CD14-positive monocyte (primary cell): ENCODE data around the gene DGKB. TPM values are rescaled to one million over a fixed set of nuclear protein-coding genes. Genes with fewer than 3 reads are reported as not detected.

ENCODE experiments used
- DNase-seq, 3 donors: peaks; one replicate each; pipeline ENCODE4 v3.0.0-alpha.2; 2011 to 2022
- H2AFZ ChIP-seq: 2 replicates; pipeline ENCODE4 v1.6.0; 2012; ENCODE audit warnings: mild to moderate bottlenecking, low read depth, low read length, inconsistent platforms; ENCODE audit not compliant: insufficient read depth, poor library complexity, severe bottlenecking
- H3K27ac ChIP-seq, 2 donors: 1 replicate in 1 of 2; 2 replicates in 1 of 2; pipeline ENCODE4 v1.5.1; 2012 to 2013; ENCODE audit warnings: low read length in 2 of 2, control low read depth in 1 of 2, inconsistent platforms in 1 of 2, low read depth in 1 of 2, mild to moderate bottlenecking in 1 of 2
- H3K27me3 ChIP-seq, 2 donors: one replicate each; pipeline versions ENCODE4 v1.6.0 to v1.6.1; 2011 to 2013; ENCODE audit warnings: low read length in 2 of 2; ENCODE audit not compliant: control insufficient read depth in 2 of 2, insufficient read depth in 2 of 2
- H3K36me3 ChIP-seq, 2 donors: replicated peaks in 1 of 2; 1 replicate in 1 of 2; 2 replicates in 1 of 2; pipeline versions ENCODE4 v1.5.1 to v1.6.1; 2012 to 2013; ENCODE audit warnings: low read length in 2 of 2, control low read depth in 1 of 2, inconsistent platforms in 1 of 2, mild to moderate bottlenecking in 1 of 2; ENCODE audit not compliant: insufficient read depth in 2 of 2, control insufficient read depth in 1 of 2
- H3K4me1 ChIP-seq, 2 donors: 1 replicate in 1 of 2; 2 replicates in 1 of 2; pipeline versions ENCODE4 v1.5.1 to v1.6.1; 2012 to 2013; ENCODE audit warnings: low read length in 2 of 2, control low read depth in 1 of 2, inconsistent platforms in 1 of 2, mild to moderate bottlenecking in 1 of 2, moderate library complexity in 1 of 2; ENCODE audit not compliant: insufficient read depth in 2 of 2, control insufficient read depth in 1 of 2
- H3K4me2 ChIP-seq: replicated peaks from 2 replicates; pipeline ENCODE3; 2012; ENCODE audit warnings: low read length, moderate library complexity, mild to moderate bottlenecking; ENCODE audit not compliant: poor library complexity, severe bottlenecking; ENCODE audit errors: extremely low read depth
- H3K4me3 ChIP-seq, 3 experiments: fragments of 200-600 bp in 1 of 3; sonication (generic) in 1 of 3; replicated peaks in 1 of 3; 1 replicate in 2 of 3; 2 replicates in 1 of 3; pipeline ENCODE4 v1.5.1; 2011 to 2013; ENCODE audit warnings: low read length in 3 of 3, mild to moderate bottlenecking in 3 of 3, control low read depth in 2 of 3, low read depth in 2 of 3, inconsistent platforms in 1 of 3, moderate library complexity in 1 of 3
- H3K79me2 ChIP-seq: 2 replicates; pipeline ENCODE4 v1.6.0; 2012; ENCODE audit warnings: mild to moderate bottlenecking, control low read depth, inconsistent platforms, low read length, moderate library complexity; ENCODE audit not compliant: insufficient read depth
- H3K9ac ChIP-seq: 2 replicates; pipeline ENCODE4 v1.6.0; 2017; ENCODE audit warnings: low read length, mild to moderate bottlenecking; ENCODE audit not compliant: insufficient read depth, poor library complexity, severe bottlenecking
- H3K9me3 ChIP-seq, 2 donors: replicated peaks in 1 of 2; 1 replicate in 1 of 2; 2 replicates in 1 of 2; pipeline versions ENCODE4 v1.5.1 to v1.6.1; 2012 to 2013; ENCODE audit warnings: low read length in 2 of 2, control low read depth in 1 of 2; ENCODE audit not compliant: control insufficient read depth in 1 of 2, insufficient read depth in 1 of 2
- H4K20me1 ChIP-seq: 2 replicates; pipeline ENCODE4 v1.6.0; 2012; ENCODE audit warnings: mild to moderate bottlenecking, low read length, control low read depth, moderate library complexity; ENCODE audit not compliant: insufficient read depth
- H3K27ac Mint-ChIP-seq, 7 donors: one replicate each; pipeline ENCODE4 v1.8.0; 2020; ENCODE audit warnings: mild to moderate bottlenecking in 7 of 7, mixed read lengths in 7 of 7, moderate library complexity in 6 of 7, inconsistent platforms in 2 of 7
- H3K27me3 Mint-ChIP-seq, 3 donors: one replicate each; pipeline ENCODE4 v1.8.0; 2021 to 2022; ENCODE audit warnings: low read depth in 3 of 3, mild to moderate bottlenecking in 3 of 3, mixed read lengths in 3 of 3, moderate library complexity in 3 of 3, inconsistent platforms in 1 of 3
- H3K36me3 Mint-ChIP-seq, 2 donors: one replicate each; pipeline ENCODE4 v1.8.0; 2020; ENCODE audit warnings: mixed read lengths in 2 of 2, inconsistent platforms in 1 of 2, mild to moderate bottlenecking in 1 of 2
- H3K4me1 Mint-ChIP-seq: one replicate; pipeline ENCODE4 v1.8.0; 2020; ENCODE audit warnings: mild to moderate bottlenecking, mixed read lengths
- H3K4me3 Mint-ChIP-seq, 2 donors: one replicate each; pipeline ENCODE4 v1.8.0; 2020; ENCODE audit warnings: mild to moderate bottlenecking in 2 of 2, mixed read lengths in 2 of 2, moderate library complexity in 1 of 2
- H3K9me3 Mint-ChIP-seq, 7 donors: one replicate each; pipeline ENCODE4 v1.8.0; 2020 to 2022; ENCODE audit warnings: mixed read lengths in 7 of 7, mild to moderate bottlenecking in 6 of 7, moderate library complexity in 6 of 7, inconsistent platforms in 2 of 7
- CTCF ChIP-seq: fragments of 200-600 bp; IDR thresholded peaks from one replicate; pipeline ENCODE4 v1.8.0; 2022; ENCODE audit warnings: antibody characterized with exemption, mild to moderate bottlenecking
- WGBS: methylation state at CpG from one replicate; pipeline ENCODE4 v1.1.5; 2013; ENCODE audit warnings: missing lambda C conversion rate; ENCODE audit not compliant: insufficient coverage; 5-methylcytosine and 5-hydroxymethylcytosine counted together
- intact Hi-C, 2 donors: fragments of 100-400 bp; cut with micrococcal nuclease; formaldehyde crosslinking; loops; one replicate each; pipeline versions ENCODE4 v1.15.0 to v1.15.1; 2023
- polyA plus RNA-seq, 3 donors: library from polyadenylated mRNA; depleted of rRNA in 1 of 3; unstranded in 2 of 3; stranded (reverse) in 1 of 3; fragments of 300-500 nt in 2 of 3; fragments of >200 nt in 1 of 3; fragmentation: Illumina TruSeq in 2 of 3; gene quantifications; 1 replicate in 2 of 3; 2 replicates in 1 of 3; pipeline ENCODE4 v1.2.3, GENCODE V29; 2012 to 2021

DGKB gene
- polyA plus RNA-seq, 3 donors, result not detected

- peaks cover 0 to 4% (median 2%) of the 10 kb centered on the region in 7 donors for H3K9me3 Mint-ChIP-seq
- H3K36me3 Mint-ChIP-seq, result no peaks in the 10 kb centered on the region
- no peak overlapping the region for H2AFZ ChIP-seq
- H3K4me3 ChIP-seq, result no peak overlapping the region
- no peak overlapping the region for H3K4me2 ChIP-seq
- H3K9ac ChIP-seq, result no peak overlapping the region
- no peaks in the 10 kb centered on the region for H3K4me1 Mint-ChIP-seq
- H3K9me3 ChIP-seq, result no peaks in the 10 kb centered on the region
- TF ChIP-seq CTCF, result no peak
- H3K27me3 Mint-ChIP-seq, result no peaks in the 10 kb centered on the region
- no peaks in the 10 kb centered on the region for H3K27me3 ChIP-seq
- no peaks in the 10 kb centered on the region for H4K20me1 ChIP-seq
- H3K79me2 ChIP-seq, result no peaks in the 10 kb centered on the region
- H3K4me1 ChIP-seq, result no peaks in the 10 kb centered on the region
- H3K27ac Mint-ChIP-seq, result no peak overlapping the region
- H3K4me3 Mint-ChIP-seq, result no peak overlapping the region
- no peaks in the 10 kb centered on the region for H3K36me3 ChIP-seq
- no peak overlapping the region for H3K27ac ChIP-seq
- WGBS, result no CpG with 5 or more reads among the region's 2 CpGs
- no peak for DNase-seq
- intact Hi-C loops, result no loop called here
Observed at GRCh38 chr7:14495633-14496032, 406.9 kb downstream of the DGKB start.

GRCh38 chr7:14487701-14488395 is 414.7 kb downstream of the DGKB start:
- Mint-ChIP-seq H3K4me1 (no peaks in the 10 kb centered on the region), H3K27ac (no peak overlapping the region), H3K9me3 (peaks cover 0 to 8% (median 3%) of the 10 kb centered on the region in 7 donors), H3K36me3 (no peaks in the 10 kb centered on the region), H3K27me3 (no peaks in the 10 kb centered on the region), H3K4me3 (no peak overlapping the region)
- no peak for TF ChIP-seq CTCF
- H3K9me3 ChIP-seq, result peaks cover 0 to 3% of the 10 kb centered on the region in 2 donors
- H3K27me3 ChIP-seq, result no peaks in the 10 kb centered on the region
- H3K9ac ChIP-seq, result no peak overlapping the region
- no peak overlapping the region for H3K27ac ChIP-seq
- no CpG with 5 or more reads among the region's 3 CpGs for WGBS
- no peak overlapping the region for H2AFZ ChIP-seq
- no peaks in the 10 kb centered on the region for H3K79me2 ChIP-seq
- H3K4me2 ChIP-seq, result no peak overlapping the region
- H3K36me3 ChIP-seq, result no peaks in the 10 kb centered on the region
- H3K4me3 ChIP-seq, result no peak overlapping the region
- no peak for DNase-seq
- H3K4me1 ChIP-seq, result no peaks in the 10 kb centered on the region
- intact Hi-C loops, result no loop called here
- H4K20me1 ChIP-seq, result no peaks in the 10 kb centered on the region
